ENCODE data around the gene SLC24A4. TPM values are rescaled to one million over a fixed set of nuclear protein-coding genes. Genes with fewer than 3 reads are reported as not detected.

Gene SLC24A4
- total and polyA plus RNA-seq, 5 experiments from 2014 or later = 0.05 TPM; not detected in 4

GRCh38 chr14:92322516-92322915 is 449 bp upstream of the SLC24A4 start:
- H3K36me3 Mint-ChIP-seq = no peaks in the 10 kb centered on the region
- no peak for DNase-seq
- no peak for ATAC-seq
- H3K9me3 Mint-ChIP-seq = peaks cover 0 to 2% (median 0%) of the 10 kb centered on the region in 9 donors
- no peak overlapping the region for H3K27ac Mint-ChIP-seq
- POLR2A ChIA-PET = no interaction called here
- peaks cover 31 to 70% (median 49%) of the 10 kb centered on the region in 5 donors for H3K27me3 Mint-ChIP-seq
- peak overlapping the region in 9 of 10 donors; percentile 57 to 77 (median 66) for H3K4me3 Mint-ChIP-seq
- peaks cover 0 to 14% (median 5%) of the 10 kb centered on the region in 4 donors for H3K4me1 Mint-ChIP-seq

- DNase-seq = no peak
- Mint-ChIP-seq H3K27ac (no peak overlapping the region), H3K4me3 (peak overlapping the region; percentile 15 to 51 (median 36)), H3K4me1 (peaks cover 0 to 14% (median 5%) of the 10 kb centered on the region in 4 donors), H3K27me3 (peaks cover 25 to 59% (median 42%) of the 10 kb centered on the region in 5 donors), H3K36me3 (no peaks in the 10 kb centered on the region), H3K9me3 (no peaks in the 10 kb centered on the region)
- POLR2A ChIA-PET = interaction anchor here (1.0 kb wide), 1 partner anchor 60 kb away, joined by 3 read pairs; no protein-coding TSS in a partner anchor
- no peak for ATAC-seq
Measured at GRCh38 chr14:92323916-92324818, 1.2 kb downstream of the SLC24A4 start.

DNA sequence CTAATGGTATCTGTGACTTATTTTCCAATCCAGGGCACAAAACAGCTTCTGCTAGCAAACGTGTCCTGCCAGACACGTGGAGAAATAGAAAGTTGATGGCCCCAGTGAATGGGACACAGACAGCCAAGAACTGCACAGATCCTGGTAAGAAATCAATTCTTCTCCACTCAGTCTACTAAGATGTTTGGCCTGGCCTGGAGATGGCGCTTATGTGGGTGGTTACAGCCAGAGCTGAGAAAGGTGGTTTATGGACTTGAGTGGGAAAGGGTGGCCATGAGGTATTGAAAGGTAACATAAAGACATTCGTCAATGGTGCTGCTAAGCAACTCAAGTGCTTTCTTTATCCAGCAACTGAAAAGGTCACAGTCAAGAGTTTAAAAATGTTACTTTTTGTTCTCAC is 2.9 kb downstream of the SLC24A4 start:
- H3K4me3 Mint-ChIP-seq = no peak overlapping the region
- no peak for ATAC-seq
- no peaks in the 10 kb centered on the region for H3K9me3 Mint-ChIP-seq

GRCh38 chr14:92328664-92329255 is 5.8 kb downstream of the SLC24A4 start:
- no peaks in the 10 kb centered on the region for H3K36me3 Mint-ChIP-seq
- DNase-seq = no peak
- no peak overlapping the region for H3K4me3 Mint-ChIP-seq
- no peaks in the 10 kb centered on the region for H3K9me3 Mint-ChIP-seq
- H3K27me3 Mint-ChIP-seq = peaks cover 15 to 34% (median 21%) of the 10 kb centered on the region in 5 donors
- H3K27ac Mint-ChIP-seq = no peak overlapping the region
- POLR2A ChIA-PET = no interaction called here
- no peak for ATAC-seq
- peaks cover 0 to 6% (median 4%) of the 10 kb centered on the region in 4 donors for H3K4me1 Mint-ChIP-seq

More for the DNA sequence above, 2.9 kb downstream of the SLC24A4 start:
- Mint-ChIP-seq H3K4me1 (peaks cover 0 to 14% (median 5%) of the 10 kb centered on the region in 4 donors), H3K27me3 (peaks cover 23 to 47% (median 32%) of the 10 kb centered on the region in 5 donors), H3K27ac (no peak overlapping the region), H3K36me3 (no peaks in the 10 kb centered on the region)
- POLR2A ChIA-PET = no interaction called here
- DNase-seq = peak in 1 of 10 donors; percentile 4

GRCh38 chr14:92334050-92334449 is 11.1 kb downstream of the SLC24A4 start:
- no peak overlapping the region for H3K27ac Mint-ChIP-seq
- ATAC-seq = no peak
- no peak for DNase-seq
- no peaks in the 10 kb centered on the region for H3K36me3 Mint-ChIP-seq
- H3K4me1 Mint-ChIP-seq = peaks cover 0 to 3% (median 0%) of the 10 kb centered on the region in 4 donors
- H3K27me3 Mint-ChIP-seq = peaks cover 0 to 6% (median 0%) of the 10 kb centered on the region in 5 donors
- H3K9me3 Mint-ChIP-seq = no peaks in the 10 kb centered on the region
- POLR2A ChIA-PET = no interaction called here
- no peak overlapping the region for H3K4me3 Mint-ChIP-seq

- no peak overlapping the region for H3K27ac Mint-ChIP-seq
- H3K4me3 Mint-ChIP-seq = no peak overlapping the region
- H3K4me1 Mint-ChIP-seq = peaks cover 0 to 7% (median 3%) of the 10 kb centered on the region in 4 donors
- DNase-seq (no peak), ATAC-seq (no peak)
- no peaks in the 10 kb centered on the region for H3K9me3 Mint-ChIP-seq
- no peaks in the 10 kb centered on the region for H3K36me3 Mint-ChIP-seq
- POLR2A ChIA-PET = no interaction called here
- H3K27me3 Mint-ChIP-seq = peaks cover 0 to 7% (median 2%) of the 10 kb centered on the region in 5 donors
Measured at GRCh38 chr14:92336363-92336762, 13.4 kb downstream of the SLC24A4 start.

DNA sequence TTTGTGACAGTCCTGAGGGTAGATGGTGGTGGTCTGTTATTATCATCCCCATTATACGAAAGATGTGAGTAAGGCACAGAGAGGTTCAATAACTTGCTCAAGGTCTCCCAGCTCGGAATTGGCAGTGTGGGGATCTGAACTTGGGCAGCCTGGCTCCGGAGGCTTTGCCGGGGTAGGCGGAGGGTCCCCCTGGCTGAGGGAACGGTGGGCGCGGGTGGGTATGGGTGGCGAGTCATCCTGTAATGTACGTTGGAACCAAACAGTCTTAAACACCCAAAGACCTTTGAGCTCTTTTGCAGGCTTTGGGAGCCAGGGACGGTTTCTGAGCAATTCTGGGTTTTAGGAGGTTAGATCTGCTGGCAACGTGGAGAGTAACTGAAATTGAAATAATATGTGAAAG is 16.5 kb downstream of the SLC24A4 start:
- Mint-ChIP-seq H3K4me3 (no peak overlapping the region), H3K4me1 (peaks cover 0 to 12% (median 11%) of the 10 kb centered on the region in 4 donors), H3K27me3 (peaks cover 0 to 17% (median 3%) of the 10 kb centered on the region in 5 donors), H3K9me3 (peaks cover 0 to 9% (median 0%) of the 10 kb centered on the region in 9 donors), H3K27ac (no peak overlapping the region), H3K36me3 (no peaks in the 10 kb centered on the region)
- POLR2A ChIA-PET = no interaction called here
- no peak for ATAC-seq
- DNase-seq = no peak

- Mint-ChIP-seq H3K4me3 (no peak overlapping the region), H3K4me1 (peaks cover 0 to 12% (median 11%) of the 10 kb centered on the region in 4 donors), H3K36me3 (no peaks in the 10 kb centered on the region), H3K27ac (no peak overlapping the region), H3K27me3 (peaks cover 0 to 17% (median 3%) of the 10 kb centered on the region in 5 donors), H3K9me3 (peaks cover 0 to 11% (median 0%) of the 10 kb centered on the region in 9 donors)
- no peak for ATAC-seq
- DNase-seq = no peak
- POLR2A ChIA-PET = no interaction called here
Measured at GRCh38 chr14:92340071-92340470, 17.1 kb downstream of the SLC24A4 start.

GRCh38 chr14:92340931-92341330 is 18.0 kb downstream of the SLC24A4 start:
- H3K9me3 Mint-ChIP-seq = peaks cover 0 to 11% (median 0%) of the 10 kb centered on the region in 9 donors
- DNase-seq (no peak), ATAC-seq (no peak)
- no peaks in the 10 kb centered on the region for H3K36me3 Mint-ChIP-seq
- H3K27me3 Mint-ChIP-seq = peaks cover 0 to 17% (median 3%) of the 10 kb centered on the region in 5 donors
- H3K27ac Mint-ChIP-seq = no peak overlapping the region
- H3K4me3 Mint-ChIP-seq = no peak overlapping the region
- peaks cover 0 to 15% (median 11%) of the 10 kb centered on the region in 4 donors for H3K4me1 Mint-ChIP-seq
- POLR2A ChIA-PET = no interaction called here

- POLR2A ChIA-PET = no interaction called here
- H3K36me3 Mint-ChIP-seq = no peaks in the 10 kb centered on the region
- H3K4me3 Mint-ChIP-seq = no peak overlapping the region
- no peak for DNase-seq
- no peak for ATAC-seq
- H3K9me3 Mint-ChIP-seq = peaks cover 0 to 11% (median 0%) of the 10 kb centered on the region in 9 donors
- peaks cover 0 to 13% (median 3%) of the 10 kb centered on the region in 5 donors for H3K27me3 Mint-ChIP-seq
- peak overlapping the region in 1 of 10 donors; percentile 11 for H3K27ac Mint-ChIP-seq
- H3K4me1 Mint-ChIP-seq = peaks cover 0 to 15% (median 11%) of the 10 kb centered on the region in 4 donors
Measured at GRCh38 chr14:92341791-92342190, 18.8 kb downstream of the SLC24A4 start.

DNA sequence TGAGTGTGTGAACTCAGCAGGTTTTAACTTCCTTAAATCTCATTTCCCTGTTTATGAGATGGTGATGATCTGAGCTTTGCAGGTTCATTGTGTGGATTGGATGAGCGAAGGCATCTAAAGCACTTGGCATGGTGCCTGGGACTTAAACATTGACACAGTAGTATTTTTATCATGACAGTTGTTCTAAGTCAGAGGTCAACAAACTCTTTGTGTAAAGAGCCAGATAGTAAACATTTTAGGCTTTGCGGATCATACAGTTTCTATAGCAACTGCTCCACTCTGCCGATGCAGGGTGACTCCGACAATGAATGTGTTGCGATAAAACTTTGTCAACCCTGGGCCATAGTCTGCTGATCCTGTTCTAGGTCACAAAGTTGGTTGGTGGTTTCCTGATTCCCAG is 25.2 kb downstream of the SLC24A4 start:
- peaks cover 0 to 11% (median 0%) of the 10 kb centered on the region in 9 donors for H3K9me3 Mint-ChIP-seq
- POLR2A ChIA-PET = no interaction called here
- no peak for ATAC-seq
- no peak overlapping the region for H3K27ac Mint-ChIP-seq
- H3K36me3 Mint-ChIP-seq = no peaks in the 10 kb centered on the region
- H3K27me3 Mint-ChIP-seq = peaks cover 0 to 6% (median 3%) of the 10 kb centered on the region in 5 donors
- H3K4me1 Mint-ChIP-seq = peaks cover 0 to 10% (median 2%) of the 10 kb centered on the region in 4 donors
- H3K4me3 Mint-ChIP-seq = no peak overlapping the region
- DNase-seq = no peak

GRCh38 chr14:92351750-92352149 is 28.8 kb downstream of the SLC24A4 start:
- no peak for DNase-seq
- H3K4me3 Mint-ChIP-seq = no peak overlapping the region
- peaks cover 0 to 4% (median 1%) of the 10 kb centered on the region in 4 donors for H3K4me1 Mint-ChIP-seq
- no peaks in the 10 kb centered on the region for H3K36me3 Mint-ChIP-seq
- POLR2A ChIA-PET = no interaction called here
- no peaks in the 10 kb centered on the region for H3K9me3 Mint-ChIP-seq
- H3K27ac Mint-ChIP-seq = peak overlapping the region in 3 of 10 donors; percentile 3 to 87 (median 84)
- no peak for ATAC-seq
- peaks cover 0 to 5% (median 1%) of the 10 kb centered on the region in 5 donors for H3K27me3 Mint-ChIP-seq

Measured in naive thymus-derived CD8-positive, alpha-beta T cell (primary cell).